Endothelial cell of umbilical vein (primary cell): ENCODE measurements around the gene CD38. TPM values are rescaled to one million over a fixed set of nuclear protein-coding genes. Genes with fewer than 3 reads are reported as not detected.

Experiments
- BruUV-seq: library from RNA; stranded (reverse); fragments of 400-500 nt; replicated peaks from 2 replicates; lab custom pipeline; 2021; lab: Mats Ljungman, UMichigan
- CTCF ChIA-PET: fragments of 300-600, 350-600 bp; sonication (Branson Sonifier 250); formaldehyde crosslinking; loops from one replicate; lab custom pipeline; 2021; ENCODE audit warnings: antibody characterized with exemption, inconsistent platforms; lab: Charles Lee
- POLR2A ChIA-PET: fragments of 300-600, 350-600 bp; sonication (Branson Sonifier 250); formaldehyde crosslinking; loops from one replicate; lab custom pipeline; 2021; ENCODE audit warnings: antibody characterized with exemption, inconsistent platforms; lab: Charles Lee
- DNase-seq: peaks from one replicate; pipeline ENCODE4 v3.0.0-alpha.2; 2011; ENCODE audit warnings: low read depth, low spot score
- FAIRE-seq: peaks from 2 replicates; lab custom pipeline; 2011; peaks lifted over from hg19 to GRCh38; lab: Jason Lieb, UNC
- H2AFZ ChIP-seq: 2 replicates; pipeline ENCODE4 v1.6.0; 2012; ENCODE audit warnings: low read depth, low read length, control low read depth, inconsistent platforms
- H3K27ac ChIP-seq: 2 replicates; pipeline ENCODE4 v1.5.1; 2011; ENCODE audit warnings: low read depth, mild to moderate bottlenecking, control low read depth, low read length, moderate library complexity; ENCODE audit not compliant: insufficient read depth
- H3K27me3 ChIP-seq, 2 experiments: 2 replicates each; pipeline versions ENCODE4 v1.6.0 to v1.6.1; 2011; ENCODE audit warnings: low read length in 2 of 2, mixed read lengths in 1 of 2; ENCODE audit not compliant: control insufficient read depth in 2 of 2, insufficient read depth in 2 of 2
- H3K36me3 ChIP-seq, 2 experiments: 2 replicates in 1 of 2; 3 replicates in 1 of 2; pipeline ENCODE4 v1.5.1; 2011; ENCODE audit warnings: low read length in 2 of 2, mild to moderate bottlenecking in 1 of 2, moderate library complexity in 1 of 2; ENCODE audit not compliant: control insufficient read depth in 2 of 2, insufficient read depth in 2 of 2; ENCODE audit errors: extremely low read depth in 1 of 2
- H3K4me1 ChIP-seq: 3 replicates; pipeline ENCODE4 v1.5.1; 2011; ENCODE audit warnings: mild to moderate bottlenecking, low read length; ENCODE audit not compliant: control insufficient read depth, insufficient read depth; ENCODE audit errors: extremely low read depth
- H3K4me2 ChIP-seq: 2 replicates; pipeline ENCODE4 v1.6.1; 2011; ENCODE audit warnings: low read length, control low read depth, mixed read lengths; ENCODE audit not compliant: insufficient read depth
- H3K4me3 ChIP-seq, 3 experiments: fragments of 200-600 bp in 1 of 3; sonication (generic), shearing (Covaris generic) in 1 of 3; replicated peaks in 1 of 3; 2 replicates each; pipeline ENCODE4 v1.5.1; 2011 to 2016; ENCODE audit warnings: control low read depth in 3 of 3, low read length in 3 of 3, mild to moderate bottlenecking in 2 of 3, inconsistent platforms in 1 of 3, low read depth in 1 of 3, moderate library complexity in 1 of 3; ENCODE audit not compliant: insufficient read depth in 1 of 3
- H3K79me2 ChIP-seq: 2 replicates; pipeline ENCODE4 v1.6.0; 2012; ENCODE audit warnings: low read length, inconsistent platforms; ENCODE audit not compliant: control insufficient read depth, insufficient read depth
- H3K9ac ChIP-seq: replicated peaks from 2 replicates; pipeline ENCODE3; 2011; ENCODE audit warnings: low read length, control low read depth; ENCODE audit not compliant: insufficient read depth; ENCODE audit errors: extremely low read depth
- H3K9me1 ChIP-seq: replicated peaks from 3 replicates; pipeline ENCODE4 v1.6.0; 2011; ENCODE audit warnings: mild to moderate bottlenecking, low read length; ENCODE audit not compliant: control insufficient read depth, insufficient read depth; ENCODE audit errors: extremely low read depth
- H3K9me3 ChIP-seq: replicated peaks from 2 replicates; pipeline ENCODE4 v1.5.1; 2012; ENCODE audit warnings: low read length, inconsistent platforms; ENCODE audit not compliant: control insufficient read depth, insufficient read depth
- H4K20me1 ChIP-seq: replicated peaks from 2 replicates; pipeline ENCODE3; 2011; ENCODE audit warnings: mild to moderate bottlenecking, low read length; ENCODE audit not compliant: control insufficient read depth, insufficient read depth; ENCODE audit errors: extremely low read depth
- CTCF ChIP-seq, 2 donors: IDR thresholded peaks; 1 replicate in 1 of 2; 2 replicates in 1 of 2; pipeline ENCODE4 v1.5.1; 2011; ENCODE audit warnings: low read length in 2 of 2, mild to moderate bottlenecking in 2 of 2, moderate library complexity in 2 of 2, control low read depth in 1 of 2, inconsistent platforms in 1 of 2, low read depth in 1 of 2; ENCODE audit not compliant: insufficient read depth in 1 of 2; ENCODE audit errors: extremely low read depth in 1 of 2
- EZH2 ChIP-seq: IDR thresholded peaks from 2 replicates; pipeline ENCODE4 v1.6.1; 2012; ENCODE audit warnings: borderline replicate concordance, low read depth, mild to moderate bottlenecking, moderate library complexity, low read length, inconsistent platforms; ENCODE audit not compliant: severe bottlenecking
- FOS ChIP-seq: IDR thresholded peaks from 2 replicates; pipeline ENCODE4 v1.6.1; 2011; ENCODE audit warnings: mild to moderate bottlenecking, low read length, moderate library complexity, borderline replicate concordance; ENCODE audit not compliant: insufficient read depth
- GATA2 ChIP-seq: IDR thresholded peaks from 2 replicates; pipeline ENCODE4 v1.7.0; 2011; ENCODE audit warnings: low read depth, mild to moderate bottlenecking, moderate library complexity, mixed read lengths, low read length; ENCODE audit not compliant: insufficient read length, insufficient read depth
- JUN ChIP-seq: IDR thresholded peaks from 2 replicates; pipeline ENCODE4 v1.6.1; 2011; ENCODE audit warnings: borderline replicate concordance, low read depth; ENCODE audit not compliant: insufficient read length, insufficient read depth
- MYC ChIP-seq: IDR thresholded peaks from one replicate; pipeline ENCODE4 v1.6.1; 2011; ENCODE audit warnings: mild to moderate bottlenecking, low read depth, low read length
- POLR2A ChIP-seq: IDR thresholded peaks from 2 replicates; pipeline ENCODE4 v1.6.1; 2012; ENCODE audit warnings: low read depth, mild to moderate bottlenecking, control low read depth, low read length
- POLR2AphosphoS5 ChIP-seq: IDR thresholded peaks from 2 replicates; pipeline ENCODE4 v1.6.1; 2012; ENCODE audit warnings: low read depth, mild to moderate bottlenecking, control low read depth, low read length, moderate library complexity; ENCODE audit not compliant: insufficient read depth
- dilution Hi-C: fragments of 300-500 bp; cut with MboI; formaldehyde crosslinking; loops from one replicate; pipeline ENCODE4 v1.15.0; 2019; ENCODE audit warnings: low sequenced_read_pairs; ENCODE audit not compliant: extremely low pct_ligation_motif_present
- intact Hi-C: fragments of 100-400 bp; cut with micrococcal nuclease; formaldehyde crosslinking; loops from one replicate; pipeline ENCODE4 v1.10.0; 2022
- polyA plus RNA-seq, 4 experiments: library from polyadenylated mRNA; depleted of rRNA in 3 of 4; stranded (reverse) in 3 of 4; unstranded in 1 of 4; fragments of >200 nt; gene quantifications; 2 replicates each; pipeline versions ENCODE4 v1.2.1 to v1.2.3, GENCODE V29; 2011 to 2012; ENCODE audit warnings: missing spikeins in 1 of 4
- total RNA-seq: library from RNA; stranded (reverse); gene quantifications from 2 replicates; pipeline ENCODE4 v1.2.3, GENCODE V29; 2021

The CD38 gene
- total and polyA plus RNA-seq, 2 donors (not counting 3 experiments of a cell fraction or from before 2014, with no cell fraction given), result 0.11 to 0.31 TPM

GRCh38 chr4:15899511-15899910 is 121.4 kb downstream of the CD38 start:
- no peaks in the 10 kb centered on the region for H3K9me1 ChIP-seq
- FAIRE-seq (no peak), DNase-seq (no peak)
- CTCF ChIA-PET, result interaction anchor here (1.2 to 1.7 kb wide), 2 partner anchors 17 to 57 kb away, joined by 3 to 9 read pairs; no protein-coding TSS in a partner anchor
- intact Hi-C loops (no loop called here), dilution Hi-C loops (no loop called here)
- TF ChIP-seq MYC (no peak), POLR2A (no peak), FOS (no peak), GATA2 (no peak)
- no peaks in the 10 kb centered on the region for H3K36me3 ChIP-seq
- peaks cover 3 to 14% of the 10 kb centered on the region in 2 experiments for H3K27me3 ChIP-seq
- no peak overlapping the region for H3K4me2 ChIP-seq
- no peaks in the 10 kb centered on the region for H3K9me3 ChIP-seq
- no TSS peak for BruUV-seq
- no peak overlapping the region for H3K9ac ChIP-seq
- no peaks in the 10 kb centered on the region for H4K20me1 ChIP-seq
- POLR2A ChIA-PET, result no interaction called here
- no peak overlapping the region for H2AFZ ChIP-seq
- no peak overlapping the region for H3K4me3 ChIP-seq
- no peaks in the 10 kb centered on the region for H3K4me1 ChIP-seq
- H3K27ac ChIP-seq, result no peak overlapping the region
- no peaks in the 10 kb centered on the region for H3K79me2 ChIP-seq

DNA sequence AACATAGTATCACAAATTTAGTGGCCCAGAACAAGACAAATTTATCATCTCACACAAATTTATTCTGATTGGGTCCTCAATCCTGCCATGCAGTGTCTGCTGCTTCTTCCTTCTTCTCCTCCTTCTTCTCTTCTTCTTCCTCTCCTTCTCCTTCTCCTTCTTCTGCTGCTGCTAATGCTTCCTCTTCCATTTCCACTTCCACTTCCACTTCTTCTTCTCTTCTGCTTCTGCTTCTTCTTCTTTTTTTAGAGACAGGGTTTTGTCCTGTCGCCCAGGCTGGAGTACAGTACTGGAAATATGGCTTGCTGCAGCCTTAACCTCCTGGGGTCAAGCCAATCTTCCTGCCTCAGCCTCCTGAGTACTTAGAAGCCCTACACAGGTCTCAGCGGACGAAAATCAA is 122.9 kb downstream of the CD38 start:
- TF ChIP-seq FOS (no peak), CTCF (IDR thresholded peaks at IDR 0.05; ENCODE audit: extremely low read depth in 1 of 2, insufficient read depth in 1 of 2, low read depth in 1 of 2, low read length in 2 of 2) (no peak), JUN (no peak), MYC (no peak), POLR2AphosphoS5 (no peak), GATA2 (no peak), EZH2 (no peak)
- intact Hi-C loops (no loop called here), dilution Hi-C loops (no loop called here)
- Histone ChIP-seq H3K9ac (no peak overlapping the region), H3K79me2 (no peaks in the 10 kb centered on the region), H3K9me3 (no peaks in the 10 kb centered on the region), H3K9me1 (no peaks in the 10 kb centered on the region), H3K27me3 (peaks cover 0 to 7% of the 10 kb centered on the region in 2 experiments), H3K36me3 (no peaks in the 10 kb centered on the region), H3K4me1 (no peaks in the 10 kb centered on the region), H3K4me3 (no peak overlapping the region), H4K20me1 (no peaks in the 10 kb centered on the region), H3K4me2 (no peak overlapping the region), H3K27ac (no peak overlapping the region), H2AFZ (no peak overlapping the region)
- ChIA-PET CTCF (interaction anchor here (1.3 to 1.7 kb wide), 2 partner anchors 18 kb away, joined by 7 to 9 read pairs; no protein-coding TSS in a partner anchor), POLR2A (no interaction called here)
- no peak for DNase-seq
- no peak for FAIRE-seq
- no TSS peak for BruUV-seq
